HG02678 (cell line): ENCODE measurements around the gene UTS2R.
"Not testable (repeated sequence)": the region's sequence is repeated elsewhere in the genome, so short reads cannot be mapped to it uniquely, and the experiment has no call there.

Experiments used
- ATAC-seq: cut with Tn5 transposase; IDR thresholded peaks from one replicate; pipeline ENCODE4 v1.9.1; 2021; ENCODE audit warnings: mild to moderate bottlenecking, moderate library complexity; ENCODE audit not compliant: unreplicated experiment

The UTS2R gene

DNA sequence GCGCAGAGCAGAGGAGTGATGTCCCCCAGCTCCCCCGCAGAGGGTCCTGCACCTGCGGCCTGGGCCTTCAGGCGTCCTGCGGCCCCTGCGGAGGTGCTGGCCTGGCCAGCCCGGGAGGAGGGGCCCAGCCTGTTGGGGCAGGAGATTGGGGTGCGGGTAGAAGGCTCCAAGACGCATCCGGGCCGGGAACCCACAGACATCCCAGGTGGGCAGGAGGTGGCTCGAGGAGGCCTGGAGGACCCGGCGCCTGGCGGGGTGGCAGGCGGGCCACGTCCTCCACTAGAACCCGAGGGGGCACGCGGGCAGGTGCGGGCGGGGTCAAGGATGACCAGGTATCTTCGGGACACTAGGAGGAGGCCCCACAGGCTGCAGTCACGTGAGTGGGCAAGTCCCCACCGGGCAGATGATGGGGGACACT, 37.4 kb upstream of the UTS2R start:
- no peak for ATAC-seq

GRCh38 chr17:82334622-82335394, 36.8 kb upstream of the UTS2R start:
- no peak for ATAC-seq

DNA sequence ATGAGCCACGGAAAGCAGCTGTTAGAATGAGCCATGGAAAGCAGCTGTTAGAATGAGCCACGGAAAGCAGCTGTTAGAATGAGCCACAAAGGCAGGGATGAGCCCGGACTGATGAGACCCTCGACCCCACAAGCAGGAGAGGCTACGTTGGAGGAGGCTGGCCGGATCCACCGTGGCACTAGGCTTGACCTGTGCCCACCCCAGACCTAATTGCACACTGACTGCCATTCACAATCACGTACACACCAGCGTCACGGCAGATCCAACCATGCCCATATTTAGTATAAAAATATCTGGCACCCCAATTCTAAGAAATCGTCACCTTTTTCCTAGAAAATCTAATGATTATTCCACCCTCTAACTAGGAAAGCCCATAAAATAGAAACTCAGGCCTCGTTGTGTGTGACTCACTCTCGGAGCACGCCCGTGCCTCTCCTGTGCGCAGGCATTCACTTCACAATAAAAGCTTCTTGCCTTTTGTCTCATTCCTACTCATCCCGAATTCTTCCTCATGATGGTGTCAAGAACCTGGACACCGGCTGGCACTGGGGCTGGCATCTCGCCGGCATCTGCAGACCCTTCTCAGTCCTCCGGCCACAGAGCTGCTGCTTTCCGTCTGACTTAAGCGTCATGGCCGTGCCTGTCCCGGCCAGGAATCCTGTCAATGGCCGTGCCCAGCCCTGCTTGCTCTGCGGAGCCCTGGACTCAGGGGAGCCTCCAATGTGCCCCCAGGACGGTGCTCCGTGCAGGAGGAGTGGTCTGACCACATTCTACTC, 32.5 kb upstream of the UTS2R start:
- no peak for ATAC-seq

DNA sequence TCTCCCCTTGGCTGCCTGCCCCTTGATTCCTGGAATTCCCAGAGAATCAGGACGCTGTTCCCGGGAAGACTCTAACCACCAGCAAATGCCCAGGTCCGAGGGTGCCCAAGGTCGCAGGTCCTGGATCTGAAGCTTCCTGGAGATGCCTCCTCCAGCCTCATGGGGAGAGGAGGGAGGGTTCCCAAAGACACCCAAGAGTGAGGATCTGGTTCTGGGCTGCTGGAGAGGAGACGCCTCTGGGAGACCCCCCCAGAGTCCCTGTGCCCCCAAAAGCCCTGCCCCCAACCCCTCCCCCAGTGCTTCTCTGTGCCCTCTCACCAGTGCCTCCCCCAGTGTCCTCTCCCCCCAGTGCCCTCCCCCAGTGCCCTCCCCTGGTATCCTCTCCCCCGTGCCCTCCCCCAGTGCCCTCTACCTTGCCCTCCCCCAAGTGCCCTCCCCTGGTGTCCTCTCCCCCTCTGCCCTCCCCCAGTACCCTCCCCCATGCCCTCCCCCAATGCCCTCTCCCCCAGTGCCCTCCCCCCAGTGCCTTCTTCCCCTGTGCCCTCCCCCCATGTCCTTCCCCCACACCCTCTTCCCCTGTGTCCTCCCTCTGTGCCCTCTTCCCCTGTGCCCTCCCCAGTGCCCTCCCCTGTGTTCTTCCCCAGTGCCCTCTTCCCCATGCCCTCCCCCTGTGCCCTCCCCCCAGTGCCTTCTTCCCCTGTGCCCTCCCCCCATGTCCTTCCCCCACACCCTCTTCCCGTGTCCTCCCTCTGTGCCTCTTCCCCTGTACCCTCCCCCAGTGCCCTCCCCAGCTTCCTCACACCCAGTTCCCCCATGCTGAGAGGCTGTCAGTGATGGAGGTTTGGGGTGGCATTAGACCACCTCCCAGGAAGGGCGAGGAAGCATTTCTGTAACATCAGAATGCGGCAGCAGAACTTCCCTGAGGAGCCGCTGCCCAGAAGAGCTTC, 31.7 kb upstream of the UTS2R start:
- no peak for ATAC-seq

DNA sequence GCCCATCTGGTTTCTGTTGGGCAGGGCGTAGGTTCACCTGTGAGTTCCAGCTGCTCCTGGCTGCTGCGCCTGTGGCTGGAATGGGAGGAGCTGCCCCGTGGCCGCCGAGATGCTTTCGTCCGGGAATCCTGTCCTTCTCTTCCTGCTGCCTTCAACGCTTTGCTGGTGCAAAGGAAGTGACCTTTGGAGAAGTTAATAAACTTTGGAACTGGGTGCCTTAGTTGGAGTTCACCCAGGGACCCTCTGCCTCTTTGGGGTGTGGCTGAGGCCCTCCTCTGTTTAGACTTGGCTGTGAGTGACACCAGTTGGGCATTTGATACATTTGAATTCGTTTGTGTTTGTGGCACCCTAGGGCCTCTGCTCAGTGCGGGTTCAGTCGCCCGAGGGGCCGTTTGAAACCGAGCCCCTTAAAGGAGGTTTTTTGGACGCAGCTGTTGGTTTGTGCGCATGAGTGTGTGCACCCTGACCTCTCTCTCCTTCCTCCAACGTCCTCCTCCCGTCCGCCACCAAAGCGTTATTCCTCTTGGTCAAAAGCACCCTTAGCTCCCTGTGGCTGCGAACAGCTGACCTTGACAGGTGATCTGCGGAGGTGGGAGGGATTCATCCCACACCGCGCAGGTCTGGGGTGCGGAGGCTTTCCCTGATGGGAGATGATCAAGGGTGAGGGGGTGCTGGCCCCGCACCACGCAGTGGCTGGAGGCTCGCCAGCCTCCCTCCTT, 29.0 kb upstream of the UTS2R start:
- ATAC-seq, result no peak

- ATAC-seq, result no peak
These were observed 28.0 kb upstream of the UTS2R start for GRCh38 chr17:82343560-82343959.

GRCh38 chr17:82344175-82344907, 27.2 kb upstream of the UTS2R start:
- ATAC-seq, result no peak

GRCh38 chr17:82345151-82345976, 26.2 kb upstream of the UTS2R start:
- ATAC-seq, result no peak

DNA sequence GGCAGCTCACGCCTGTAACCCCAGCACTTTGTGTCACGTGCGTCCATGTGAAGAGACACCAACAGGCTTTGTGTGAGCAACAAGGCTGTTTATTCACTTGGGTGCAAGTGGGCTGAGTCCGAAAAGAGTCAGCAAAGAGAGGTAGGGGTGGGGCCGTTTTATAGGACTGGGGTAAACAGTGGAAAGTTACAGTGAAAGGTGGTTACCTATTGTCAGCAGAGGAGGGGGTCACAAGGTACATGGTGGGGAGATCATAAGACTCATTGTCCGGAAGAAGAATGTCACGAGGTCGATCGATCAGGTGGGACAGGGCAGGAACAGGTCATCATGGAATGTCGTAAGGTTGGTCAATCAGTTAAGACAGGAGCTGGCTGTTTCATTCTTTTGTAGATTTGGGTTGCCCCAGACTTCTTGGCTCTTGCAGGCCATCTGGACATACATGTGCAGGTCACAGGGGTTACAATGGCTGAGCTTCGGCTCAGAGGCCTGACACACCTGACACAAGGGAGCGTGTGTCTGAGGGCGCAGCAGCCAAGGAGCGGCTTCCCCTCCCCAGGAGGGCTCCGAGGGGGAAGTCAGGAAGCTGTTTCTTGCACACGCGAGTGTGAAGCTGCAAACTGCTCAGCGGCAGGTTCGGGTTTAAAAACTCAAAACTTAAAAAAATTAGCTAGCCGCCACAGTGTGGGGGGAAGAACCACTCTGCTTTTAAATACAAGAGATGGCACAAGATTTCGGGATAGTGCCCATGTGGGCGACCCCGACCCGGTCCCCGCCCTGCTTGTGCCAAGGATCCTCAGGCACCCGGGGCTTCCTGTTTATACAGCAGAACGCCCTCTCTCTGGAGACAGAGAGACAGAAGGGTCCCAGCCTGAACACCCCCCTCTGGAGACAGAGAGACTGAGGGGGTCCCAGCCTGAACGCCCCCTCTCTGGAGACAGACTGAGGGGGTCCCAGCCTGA, 24.9 kb upstream of the UTS2R start:
- ATAC-seq, result no peak

DNA sequence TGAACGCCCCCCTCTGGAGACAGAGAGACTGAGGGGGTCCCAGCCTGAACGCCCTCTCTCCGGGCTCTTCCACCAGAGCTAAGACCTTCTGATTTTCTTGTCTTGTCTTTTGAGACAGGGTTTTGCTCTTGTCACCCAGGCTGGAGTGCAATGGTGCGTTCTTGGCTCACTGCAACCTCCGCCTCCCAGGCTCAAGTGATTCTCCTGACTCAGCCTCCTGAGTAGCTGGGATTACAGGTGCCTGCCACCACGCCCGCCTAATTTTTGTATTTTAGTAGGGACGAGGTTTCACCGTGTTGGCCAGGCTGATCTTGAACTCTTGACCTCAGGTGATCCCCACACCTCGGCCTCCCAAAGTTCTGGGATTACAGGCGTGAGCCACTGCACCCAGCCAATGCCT, 23.6 kb upstream of the UTS2R start:
- not testable (repeated sequence) for ATAC-seq

DNA sequence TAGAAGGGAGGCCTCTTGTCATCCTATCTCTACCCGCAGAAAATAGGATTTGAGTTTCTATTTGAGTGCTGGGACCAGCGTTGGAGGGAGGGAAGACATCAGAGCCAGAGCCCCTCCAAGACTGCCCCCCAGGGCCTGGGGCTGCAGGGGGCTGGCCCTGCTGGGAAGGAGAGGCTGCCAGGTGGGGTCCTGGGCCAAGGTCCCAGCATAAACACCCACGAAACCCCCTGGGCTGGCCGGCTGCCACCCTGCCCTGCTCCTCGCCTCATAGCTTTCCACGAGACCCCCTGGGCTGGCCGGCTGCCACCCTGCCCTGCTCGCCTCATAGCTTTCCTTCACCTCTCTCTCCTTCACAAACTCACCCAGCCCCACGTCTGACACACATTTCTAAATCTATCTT, 23.1 kb upstream of the UTS2R start:
- ATAC-seq, result no peak

- ATAC-seq, result no peak
These were observed 22.7 kb upstream of the UTS2R start for GRCh38 chr17:82348866-82349265.

GRCh38 chr17:82349287-82349701, 22.3 kb upstream of the UTS2R start:
- no peak for ATAC-seq

DNA sequence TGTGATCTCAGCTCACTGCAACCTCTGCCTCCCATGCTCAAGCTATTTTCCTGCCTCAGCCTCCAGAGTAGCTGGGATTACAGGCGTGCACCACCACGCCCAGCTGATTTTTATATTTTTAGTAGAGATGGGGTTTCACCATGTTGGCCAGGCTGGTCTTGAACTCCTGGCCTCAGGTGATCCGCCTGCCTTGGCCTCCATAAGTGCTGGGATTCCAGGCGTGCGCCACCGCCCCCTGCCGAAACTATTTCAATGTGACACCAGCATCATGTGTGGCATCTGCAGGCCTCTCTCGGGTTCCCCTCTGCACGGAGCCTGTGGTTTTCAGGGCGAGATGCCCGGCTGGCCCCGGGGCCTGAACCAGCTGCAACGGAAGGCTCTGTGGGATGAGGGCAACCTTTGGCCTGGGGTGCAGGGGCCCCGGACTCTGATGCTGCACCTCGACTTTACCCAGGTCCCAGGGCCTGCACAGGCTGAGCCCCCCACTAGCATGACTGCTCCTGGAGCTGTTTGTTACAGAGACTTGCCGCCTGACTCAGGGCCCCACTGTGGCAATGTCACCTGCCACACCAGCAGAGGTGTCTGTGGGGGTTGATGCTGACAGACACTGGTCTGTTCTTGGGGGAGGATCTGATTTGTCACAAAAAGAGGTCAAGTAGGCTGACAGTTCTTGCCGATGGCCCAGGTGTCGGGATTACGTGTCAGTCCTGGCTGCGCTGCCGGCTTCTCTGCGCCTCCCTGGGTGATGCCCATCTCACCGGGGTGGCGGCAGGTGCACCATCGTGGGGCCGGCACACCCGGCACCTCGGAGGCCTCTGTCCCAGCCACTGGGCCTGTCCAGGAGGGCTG, 21.2 kb upstream of the UTS2R start:
- no peak for ATAC-seq

GRCh38 chr17:82351254-82351712, 20.3 kb upstream of the UTS2R start:
- ATAC-seq, result peak; percentile 54

GRCh38 chr17:82351713-82352488, 19.7 kb upstream of the UTS2R start:
- ATAC-seq, result peak; percentile 41
